HG02884 (cell line): ENCODE results near the gene SH3BP5.

Experiments
- ATAC-seq: cut with Tn5 transposase; IDR thresholded peaks from one replicate; pipeline ENCODE4 v1.9.1; 2021; ENCODE audit warnings: mild to moderate bottlenecking, moderate library complexity; ENCODE audit not compliant: unreplicated experiment

The SH3BP5 gene

DNA sequence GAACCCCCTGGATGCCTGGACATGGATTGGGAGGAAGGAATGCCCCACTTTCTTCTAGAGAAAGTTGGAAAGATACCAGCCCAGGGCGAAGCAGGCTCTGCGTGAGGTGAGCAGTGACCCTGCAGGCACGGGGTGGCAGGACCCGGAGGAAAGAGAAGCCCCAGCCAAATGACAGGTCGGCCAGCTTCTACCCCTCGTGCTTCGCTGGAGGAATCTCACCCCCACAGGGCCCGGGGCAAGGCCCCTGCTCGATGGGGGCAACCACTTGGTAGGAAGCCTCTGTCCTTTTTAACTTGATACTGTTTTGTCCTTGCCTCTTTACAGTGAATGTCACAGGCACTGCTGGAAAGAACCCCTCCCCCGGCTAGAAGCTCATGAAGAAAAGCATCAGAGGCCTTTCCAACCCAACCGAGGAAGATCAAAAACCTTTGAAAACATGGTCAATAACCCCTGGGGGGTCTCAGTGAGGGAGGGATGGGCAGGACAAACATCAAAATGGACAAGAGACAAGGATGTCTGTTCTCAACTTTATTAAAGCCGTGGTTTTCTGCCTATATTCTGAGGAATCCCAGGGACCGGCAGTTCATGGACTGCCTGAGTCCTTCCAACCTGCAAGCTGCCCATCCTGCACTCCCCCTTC, 54.4 kb downstream of the SH3BP5 start:
- no peak for ATAC-seq

DNA sequence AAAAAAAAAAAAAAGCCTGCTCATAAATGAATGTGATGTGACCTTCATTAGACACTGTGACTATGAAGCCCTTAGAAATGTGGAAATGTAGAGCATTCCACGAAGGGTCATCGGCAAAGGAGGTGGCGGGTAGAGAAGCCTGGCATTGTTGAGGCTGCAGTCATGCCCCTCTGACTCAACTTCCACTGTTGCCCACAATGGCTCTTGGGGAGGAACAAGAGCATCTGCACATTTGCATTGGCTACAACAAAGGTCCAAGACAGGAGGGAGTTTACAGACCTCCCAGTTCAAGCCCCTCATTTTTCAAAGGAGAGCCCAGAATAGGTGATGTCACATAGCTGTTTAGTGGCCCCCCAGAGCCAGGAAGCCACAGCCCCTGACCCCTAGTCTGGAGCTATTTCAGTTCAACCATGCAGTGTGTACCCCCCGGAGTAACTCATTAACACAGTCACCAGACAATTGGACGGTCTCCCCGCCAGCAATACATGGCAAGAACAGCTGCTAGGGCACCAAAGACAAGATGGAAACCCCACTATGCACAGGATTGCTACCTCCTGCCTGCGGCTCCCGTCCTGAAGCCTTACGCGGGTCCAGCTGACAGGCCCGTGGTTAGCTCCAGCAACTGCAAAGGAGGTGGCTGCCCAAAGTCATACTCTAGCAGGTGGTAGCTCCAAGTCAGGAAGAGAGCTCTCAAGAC, 56.2 kb downstream of the SH3BP5 start:
- no peak for ATAC-seq

DNA sequence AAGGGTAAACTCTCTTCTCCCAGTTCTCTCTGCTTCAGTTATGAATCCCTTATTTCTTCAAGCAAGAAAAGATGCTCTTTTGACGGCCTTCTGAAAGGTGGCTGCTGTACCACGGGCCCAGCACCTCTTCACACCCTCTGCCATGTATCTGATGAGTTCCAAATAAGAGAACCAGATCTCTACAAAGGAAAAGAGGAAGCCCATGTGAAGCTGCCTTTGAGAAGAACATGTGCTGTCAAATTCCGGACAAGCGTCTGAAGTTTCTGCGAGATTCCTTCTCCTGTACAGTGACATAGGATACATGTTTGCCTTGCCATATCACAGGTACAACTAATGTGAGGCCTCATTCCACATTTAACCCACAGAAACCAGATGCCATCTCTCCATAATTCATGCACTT, 59.2 kb downstream of the SH3BP5 start:
- ATAC-seq = no peak

DNA sequence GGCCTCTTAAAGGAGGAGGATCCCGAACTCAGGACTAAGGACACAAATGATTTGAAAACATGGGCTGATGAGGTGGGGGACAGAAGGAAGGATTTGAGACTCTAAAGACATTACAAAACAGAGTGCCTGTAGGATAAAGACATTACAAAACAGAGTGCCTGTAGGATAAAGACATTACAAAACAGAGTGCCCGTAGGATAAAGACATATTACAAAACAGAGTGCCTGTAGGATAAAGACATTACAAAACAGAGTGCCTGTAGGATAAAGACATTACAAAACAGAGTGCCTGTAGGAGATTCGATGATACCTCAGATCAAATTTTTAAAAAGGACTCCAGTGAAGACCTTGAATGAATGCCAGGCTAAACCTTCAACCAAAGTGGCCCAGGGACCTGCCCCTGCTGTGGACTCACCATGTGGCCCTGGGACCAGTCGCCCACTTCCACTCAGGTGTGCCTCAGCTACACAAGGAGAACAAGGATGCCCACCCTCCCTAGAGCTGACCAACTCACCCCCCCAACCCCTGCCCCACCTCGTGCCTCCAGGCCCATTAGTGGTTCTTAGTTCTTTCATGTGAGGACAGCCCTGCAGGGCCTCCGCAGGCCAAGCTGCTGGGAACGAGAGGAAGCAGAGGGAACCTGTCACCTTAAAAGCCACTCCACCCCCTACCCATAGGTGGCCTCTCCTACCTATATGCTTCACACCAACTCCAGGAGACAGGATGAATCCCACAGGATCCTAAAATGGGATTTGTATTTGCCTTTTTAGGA, 59.8 kb downstream of the SH3BP5 start:
- no peak for ATAC-seq

DNA sequence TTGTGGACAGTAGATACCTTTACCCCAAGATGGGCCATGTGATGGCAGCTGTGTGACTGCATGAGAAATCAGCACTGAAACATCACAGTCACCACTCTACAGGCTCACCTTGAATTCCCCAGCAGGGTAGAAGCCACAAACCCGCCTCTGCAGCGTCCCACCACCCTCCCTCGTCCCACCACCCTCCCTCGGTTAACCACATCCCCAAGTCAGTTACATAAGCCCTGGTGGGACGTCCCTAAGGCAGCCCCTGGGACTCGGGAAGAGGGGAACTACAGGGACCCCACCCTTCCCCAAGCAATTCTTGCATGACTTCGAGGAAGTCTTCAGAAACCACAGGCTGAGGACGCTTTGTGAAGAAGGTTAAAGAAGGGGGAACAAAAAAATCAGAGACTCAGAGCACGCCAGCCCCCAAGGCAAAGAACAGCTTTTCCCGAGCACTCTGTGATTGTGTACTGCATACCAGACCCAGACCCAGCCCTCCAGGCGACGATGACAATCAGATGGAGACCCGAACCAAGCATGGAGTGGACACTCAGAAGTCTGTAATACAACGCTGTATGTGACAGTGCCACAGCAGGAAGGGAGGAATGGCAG, 60.5 kb downstream of the SH3BP5 start:
- ATAC-seq = peak; percentile 63

DNA sequence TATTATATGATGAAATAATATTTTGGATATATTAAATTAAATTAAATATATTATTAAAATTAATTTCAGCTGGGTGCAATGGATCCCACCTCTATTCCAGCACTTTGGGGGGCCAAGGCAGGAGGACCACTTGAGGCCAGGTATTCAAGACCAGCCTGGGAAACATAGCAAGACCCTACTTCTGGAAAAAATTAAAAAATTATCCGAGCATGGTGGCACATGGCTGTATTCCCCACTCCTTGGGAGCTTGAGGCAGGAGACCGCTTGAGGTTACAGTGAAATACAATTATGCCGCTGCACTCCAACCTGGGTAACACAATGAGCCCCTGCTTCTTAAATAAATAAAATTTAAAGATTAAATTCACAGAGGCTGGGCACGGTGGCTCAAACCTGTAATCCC, 61.4 kb downstream of the SH3BP5 start:
- no peak for ATAC-seq

DNA sequence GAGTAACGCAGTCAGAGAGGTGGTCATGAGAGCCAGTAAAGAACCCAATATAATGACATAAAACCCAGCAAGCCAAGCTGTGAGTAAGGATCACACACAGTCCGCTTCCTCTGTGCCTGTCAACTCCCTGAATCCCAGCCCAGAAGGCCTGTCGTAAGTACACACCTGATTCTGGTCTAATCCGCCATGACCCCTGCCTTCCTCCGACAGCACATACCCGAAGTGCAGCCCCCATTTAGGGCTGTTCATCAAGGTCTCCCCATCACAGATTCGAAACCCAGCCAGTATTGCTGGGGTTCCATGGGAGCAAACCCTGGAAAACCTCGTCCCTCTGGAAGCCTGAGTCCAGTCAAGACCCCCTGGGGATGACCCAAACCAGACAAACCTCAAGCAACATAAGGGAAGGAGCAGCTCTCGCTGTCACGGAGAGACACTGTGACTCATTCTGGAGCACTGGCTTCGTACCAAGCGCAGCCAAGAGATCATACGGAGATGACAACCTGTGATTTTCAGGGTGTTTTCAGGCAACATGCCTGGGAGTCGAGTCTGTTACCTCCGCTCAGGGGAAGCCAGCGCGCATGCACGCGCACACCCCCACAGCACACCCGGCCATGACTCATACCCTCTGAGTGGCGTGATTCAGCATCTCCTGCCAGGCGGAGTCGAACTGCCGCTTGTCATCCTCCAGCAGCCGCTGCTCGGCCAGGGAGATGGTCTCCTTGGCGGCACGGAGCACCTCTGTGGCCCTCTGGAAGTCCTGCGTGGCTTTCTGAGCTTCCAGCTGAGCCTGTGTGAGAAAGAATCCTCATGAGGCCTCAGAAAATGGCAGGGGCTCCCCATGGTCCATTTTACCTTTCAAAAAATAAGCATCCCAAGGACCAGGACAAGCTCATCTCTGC, 63.0 kb downstream of the SH3BP5 start:
- peak; percentile 51 for ATAC-seq

DNA sequence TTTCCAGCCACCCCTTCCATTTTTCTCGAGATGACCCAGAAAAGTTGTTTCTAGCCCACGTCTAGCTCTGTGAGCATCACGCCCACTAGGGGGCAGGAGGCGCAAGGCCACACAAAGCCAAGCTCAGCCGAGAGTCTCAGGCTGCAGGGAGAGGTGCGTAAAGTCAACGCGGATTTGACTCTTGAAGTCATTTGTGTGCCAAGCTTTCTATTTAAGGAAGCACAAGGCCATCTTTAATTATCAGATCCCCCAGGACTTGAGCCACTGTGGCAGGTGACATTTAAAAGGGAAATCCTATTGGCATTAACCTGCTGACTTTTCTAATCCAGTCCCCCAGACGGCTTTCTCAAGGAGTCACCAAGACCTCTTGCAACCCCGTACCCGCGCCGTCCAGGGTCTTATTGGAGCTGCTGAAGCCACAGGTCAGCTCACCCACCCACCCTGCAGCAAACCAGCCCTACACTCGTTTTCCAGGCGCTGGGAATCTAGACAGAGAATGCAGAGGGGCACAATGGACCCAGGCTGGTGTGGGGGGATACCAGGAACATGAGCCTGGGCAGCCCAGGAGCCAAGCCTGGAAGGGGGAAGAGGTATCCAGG, 64.3 kb downstream of the SH3BP5 start:
- ATAC-seq = no peak

DNA sequence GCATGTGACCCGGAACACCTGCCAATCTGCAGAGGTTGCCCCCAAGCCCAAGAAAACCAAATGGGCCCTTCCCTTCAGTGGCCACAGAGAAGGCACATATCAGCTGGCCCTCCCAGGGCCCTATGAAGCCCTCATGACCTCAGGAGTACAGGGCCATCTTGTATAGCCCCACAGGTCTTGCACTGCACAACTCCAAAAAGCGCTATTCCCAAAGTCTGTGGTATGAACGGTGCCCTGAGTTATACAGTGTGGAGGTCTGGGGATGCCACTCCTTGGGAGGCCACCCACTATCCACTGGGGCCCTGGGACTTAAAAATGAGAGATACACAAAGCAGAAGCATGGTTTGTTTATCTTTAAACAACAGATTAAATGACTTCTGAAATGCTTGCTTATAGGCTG, 64.9 kb downstream of the SH3BP5 start:
- no peak for ATAC-seq

DNA sequence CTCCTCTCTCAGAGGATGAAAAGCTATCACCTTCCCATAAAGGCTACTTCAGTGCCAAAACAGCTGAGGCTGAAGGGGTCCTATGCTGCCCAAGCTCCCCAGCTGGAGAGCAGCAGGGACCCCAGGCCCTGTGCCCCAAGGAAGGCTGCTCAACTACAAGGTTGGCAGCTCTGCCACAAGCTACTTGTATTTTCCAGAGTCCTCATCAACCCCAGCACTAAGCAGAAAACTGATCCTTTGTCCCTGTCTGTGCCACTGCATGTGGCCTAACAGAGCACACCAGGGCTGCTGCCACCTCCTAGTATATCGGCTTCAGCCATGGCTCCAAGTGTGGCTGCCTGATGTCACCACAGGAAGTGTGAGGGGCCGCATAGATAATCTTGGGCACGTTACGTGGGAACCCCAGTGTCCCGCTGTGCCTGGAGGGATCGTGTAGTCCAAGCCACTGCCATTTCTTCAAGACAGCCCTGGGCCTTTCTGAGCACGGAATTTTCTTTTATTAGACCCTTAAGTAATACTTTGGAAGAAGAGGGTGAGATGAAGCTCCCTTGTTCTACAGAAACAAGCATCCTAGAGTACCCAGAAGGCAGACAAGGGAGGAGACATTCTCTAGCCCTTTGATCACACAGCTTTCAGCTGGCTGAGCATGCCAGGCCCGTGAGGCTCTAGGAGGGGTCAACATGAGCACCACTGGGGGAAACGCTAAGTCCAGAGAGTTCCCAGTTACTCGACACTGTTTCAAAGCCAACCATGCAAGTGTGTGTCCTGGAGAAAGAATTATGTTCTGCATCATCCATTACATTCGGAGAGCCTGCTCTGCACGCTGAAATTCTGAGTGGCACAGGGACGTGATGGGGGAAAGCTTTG, 65.6 kb downstream of the SH3BP5 start:
- no peak for ATAC-seq

DNA sequence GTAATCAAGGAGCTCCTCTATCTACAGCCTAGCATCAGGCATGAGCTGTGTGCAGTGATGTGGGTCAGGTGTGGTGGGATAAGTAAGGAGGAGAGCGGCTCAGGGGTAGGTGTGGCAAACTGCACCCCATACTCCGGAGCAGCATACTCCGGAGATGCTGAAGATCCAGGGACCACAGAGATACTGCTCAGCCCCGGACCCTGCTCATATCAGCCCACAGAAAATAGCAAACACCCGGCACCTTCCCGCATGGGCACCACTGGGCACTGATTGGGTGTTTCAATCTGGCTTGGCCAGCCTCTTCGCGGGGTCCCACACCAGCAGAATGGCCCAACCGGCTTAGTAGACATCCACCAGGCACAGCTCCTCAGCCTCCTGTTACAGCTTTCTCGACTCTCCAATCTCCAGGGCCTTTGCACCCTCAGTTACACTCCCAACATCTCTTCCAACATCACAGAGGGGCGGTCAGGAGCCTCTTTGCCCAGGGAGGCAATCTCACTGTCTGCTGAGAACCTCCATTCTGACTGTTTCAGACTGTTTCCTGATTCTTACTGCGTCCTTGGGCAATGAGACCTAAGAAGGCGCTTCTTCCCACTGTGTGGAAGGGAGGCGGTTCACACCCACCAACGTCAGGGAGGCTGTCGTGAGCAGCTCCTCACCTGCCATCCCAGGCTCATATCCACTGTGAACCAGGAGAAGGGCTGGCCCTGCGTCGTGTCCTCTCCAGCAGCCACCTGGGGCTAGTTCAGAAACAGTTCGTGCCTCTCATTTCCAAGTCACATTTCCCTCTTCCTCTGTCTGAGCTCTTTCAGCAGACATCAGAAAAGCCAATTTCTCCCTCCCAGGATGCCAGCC, 66.5 kb downstream of the SH3BP5 start:
- no peak for ATAC-seq

DNA sequence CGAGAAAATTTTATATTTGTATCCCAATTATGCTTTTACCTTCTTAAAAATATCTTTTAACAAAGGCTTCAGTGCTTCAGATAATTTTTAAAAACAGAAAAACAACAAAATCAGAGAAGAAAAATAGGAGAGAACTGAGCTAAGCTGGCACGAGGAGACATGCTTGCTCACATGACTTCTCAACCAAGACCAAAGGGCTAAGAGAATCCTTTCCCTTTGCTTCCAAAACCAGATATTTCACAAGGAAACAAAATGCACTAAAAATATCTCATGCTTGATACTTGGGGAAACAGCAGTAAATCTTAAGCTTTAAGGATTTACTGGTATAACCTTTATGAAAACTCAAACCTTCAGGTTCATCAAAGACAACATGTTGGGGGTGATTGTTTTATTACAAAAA, 67.9 kb downstream of the SH3BP5 start:
- no peak for ATAC-seq

DNA sequence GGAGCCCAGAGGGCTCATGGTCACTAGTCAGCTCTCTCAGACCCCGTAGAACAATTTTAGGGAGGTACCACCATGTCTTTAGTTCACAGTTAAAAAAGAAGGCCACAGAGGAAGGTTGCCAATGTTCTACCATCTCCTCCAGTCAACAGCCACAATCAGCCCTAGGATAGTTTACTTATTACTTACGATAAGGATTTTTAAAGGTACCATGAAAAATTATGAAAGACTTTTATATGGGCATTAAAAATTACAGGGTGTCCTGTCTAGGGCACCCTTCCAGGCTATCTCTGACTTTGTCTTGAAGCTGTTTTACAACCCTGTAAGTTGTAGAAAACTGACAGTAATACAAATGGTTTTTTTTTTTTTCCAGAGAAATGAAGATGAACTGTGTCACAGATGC, 68.5 kb downstream of the SH3BP5 start:
- no peak for ATAC-seq

DNA sequence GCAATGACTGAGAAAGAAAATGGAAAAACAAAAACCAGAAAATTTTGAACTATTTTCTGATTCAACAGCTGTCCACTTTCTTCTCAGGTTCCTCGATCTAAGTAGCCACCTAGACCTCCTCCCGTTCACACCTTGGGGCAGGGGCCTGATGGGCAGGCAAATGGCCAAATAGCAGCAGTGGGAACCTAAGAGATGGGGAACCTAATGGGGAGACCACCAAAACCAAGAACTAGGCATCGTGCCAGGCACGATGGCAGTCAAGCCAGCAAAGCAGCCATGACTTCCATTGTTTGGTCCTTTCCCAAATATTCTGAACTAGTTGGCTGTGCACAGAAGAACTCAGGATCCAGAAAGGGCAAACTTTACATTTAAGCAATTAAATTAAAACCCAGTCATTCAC, 69.3 kb downstream of the SH3BP5 start:
- no peak for ATAC-seq

DNA sequence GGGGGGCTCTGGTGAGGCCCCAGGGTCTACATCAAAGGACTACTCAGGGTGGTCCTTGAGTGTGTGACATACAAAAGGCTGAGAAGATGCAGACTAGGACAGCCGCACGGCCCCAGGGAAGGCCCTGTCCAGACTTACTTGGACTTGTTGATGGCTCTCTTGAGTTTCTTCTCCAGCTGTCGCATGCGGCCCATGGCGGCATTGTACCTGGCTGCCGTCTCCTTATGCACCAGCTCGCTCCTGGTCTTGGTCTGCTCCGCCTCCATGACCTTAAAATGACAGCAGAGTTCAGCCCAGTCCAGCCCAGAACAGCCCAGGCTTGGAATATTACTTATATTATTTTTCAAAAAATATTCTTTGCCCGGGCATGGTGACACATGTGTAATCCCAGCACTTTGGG, 70.4 kb downstream of the SH3BP5 start:
- no peak for ATAC-seq

DNA sequence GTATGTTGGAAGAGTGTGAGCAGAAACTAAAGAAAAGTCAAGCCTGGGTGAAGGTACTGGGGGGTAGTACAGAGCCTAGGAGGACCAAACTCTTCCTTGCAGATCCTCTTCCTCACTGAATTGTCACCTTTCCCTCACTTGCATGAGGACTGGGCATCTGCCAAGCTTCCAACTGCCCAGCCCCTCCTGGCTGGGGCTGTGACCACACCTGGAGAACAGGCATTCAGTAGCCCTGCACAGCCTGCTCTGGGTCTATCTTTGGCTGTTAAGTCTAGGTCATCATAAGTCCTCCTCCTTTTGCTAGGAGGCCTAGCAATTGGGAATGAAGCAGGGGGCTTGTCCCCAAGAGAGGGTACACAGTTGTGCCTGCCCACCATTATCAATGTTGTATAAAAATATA, 71.1 kb downstream of the SH3BP5 start:
- no peak for ATAC-seq

DNA sequence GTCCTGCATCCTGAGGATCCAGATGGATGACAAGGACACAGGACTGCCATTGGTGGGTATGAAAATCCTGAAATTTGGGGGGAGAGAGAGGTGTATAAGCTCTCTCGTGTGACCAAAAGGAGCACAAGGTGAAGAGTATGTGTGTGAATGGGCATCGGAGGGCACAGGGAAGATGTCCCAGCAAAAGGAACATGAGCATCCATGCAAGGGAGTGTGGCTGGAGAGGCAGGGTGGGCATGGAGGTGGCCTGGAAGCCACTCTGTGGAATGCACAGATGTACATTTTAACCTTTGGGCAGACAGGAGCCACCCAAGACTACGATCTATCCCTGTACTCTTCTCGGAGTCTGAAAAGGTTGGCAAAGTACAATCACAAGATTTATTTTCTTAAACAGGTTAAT, 71.9 kb downstream of the SH3BP5 start:
- no peak for ATAC-seq

DNA sequence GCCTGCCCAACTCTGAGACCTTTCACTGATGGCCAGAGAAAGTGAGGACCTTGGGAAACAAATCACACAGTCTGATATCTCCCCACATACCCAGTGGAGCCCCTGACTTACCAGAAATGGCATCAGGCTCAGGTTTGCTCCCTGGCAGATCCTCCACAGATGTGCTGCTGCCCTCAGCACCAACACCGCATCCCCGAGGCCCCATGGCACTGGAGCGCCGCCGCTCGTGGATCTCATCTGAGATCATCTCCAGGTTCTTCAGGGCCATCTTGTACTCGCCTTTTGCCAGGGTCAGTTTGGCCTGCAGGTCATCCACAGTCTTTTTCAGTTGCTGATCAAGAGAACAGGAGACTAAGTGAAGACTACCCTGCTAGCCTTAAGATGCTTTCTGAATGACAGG, 73.7 kb downstream of the SH3BP5 start:
- no peak for ATAC-seq
